ENCODE results near the gene GRIA1. TPM values are rescaled to one million over a fixed set of nuclear protein-coding genes. Genes with fewer than 3 reads are reported as not detected.

The GRIA1 gene
- total RNA-seq, 1 donor, result 1.1 TPM

DNA sequence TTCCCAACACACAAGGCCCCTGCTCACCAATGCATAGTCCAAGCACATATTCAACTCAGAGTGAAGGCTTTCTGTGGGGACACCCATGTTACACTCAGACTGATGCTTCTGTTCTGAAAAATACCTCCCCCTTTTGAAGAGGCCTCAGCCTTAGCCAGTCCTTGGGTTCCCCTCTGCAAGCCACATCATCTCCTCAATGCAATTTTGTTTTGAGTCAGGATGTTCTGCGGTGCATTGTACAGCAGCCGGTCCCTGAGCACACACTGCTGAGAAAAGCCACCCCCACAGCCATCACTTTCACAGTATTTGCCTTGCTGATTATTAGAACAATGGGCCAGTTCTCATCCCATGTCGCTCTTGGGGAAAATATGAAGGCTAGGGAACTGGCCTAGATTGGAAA lies 307.0 kb downstream of the GRIA1 start:
- no peaks in the 10 kb centered on the region for H4K20me1 ChIP-seq (ENCODE audit: insufficient read depth, low read length)
- no peak for DNase-seq (ENCODE audit: insufficient read length, low spot score, missing footprints)
- H3K27me3 ChIP-seq (ENCODE audit: insufficient read depth, low read length), result no peaks in the 10 kb centered on the region
- H3K9me3 ChIP-seq (ENCODE audit: low read depth, low read length), result no peaks in the 10 kb centered on the region
- H3K79me2 ChIP-seq (ENCODE audit: insufficient read depth, low read length), result no peaks in the 10 kb centered on the region
- TF ChIP-seq, protein P1, sequence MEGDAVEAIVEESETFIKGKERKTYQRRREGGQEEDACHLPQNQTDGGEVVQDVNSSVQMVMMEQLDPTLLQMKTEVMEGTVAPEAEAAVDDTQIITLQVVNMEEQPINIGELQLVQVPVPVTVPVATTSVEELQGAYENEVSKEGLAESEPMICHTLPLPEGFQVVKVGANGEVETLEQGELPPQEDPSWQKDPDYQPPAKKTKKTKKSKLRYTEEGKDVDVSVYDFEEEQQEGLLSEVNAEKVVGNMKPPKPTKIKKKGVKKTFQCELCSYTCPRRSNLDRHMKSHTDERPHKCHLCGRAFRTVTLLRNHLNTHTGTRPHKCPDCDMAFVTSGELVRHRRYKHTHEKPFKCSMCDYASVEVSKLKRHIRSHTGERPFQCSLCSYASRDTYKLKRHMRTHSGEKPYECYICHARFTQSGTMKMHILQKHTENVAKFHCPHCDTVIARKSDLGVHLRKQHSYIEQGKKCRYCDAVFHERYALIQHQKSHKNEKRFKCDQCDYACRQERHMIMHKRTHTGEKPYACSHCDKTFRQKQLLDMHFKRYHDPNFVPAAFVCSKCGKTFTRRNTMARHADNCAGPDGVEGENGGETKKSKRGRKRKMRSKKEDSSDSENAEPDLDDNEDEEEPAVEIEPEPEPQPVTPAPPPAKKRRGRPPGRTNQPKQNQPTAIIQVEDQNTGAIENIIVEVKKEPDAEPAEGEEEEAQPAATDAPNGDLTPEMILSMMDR (IDR thresholded peaks at IDR 0.05; ENCODE audit: extremely low read depth, low read depth, low read length), result no peak
- H3K4me3 ChIP-seq (ENCODE audit: insufficient read depth, low read length), result no peak overlapping the region
- H3K36me3 ChIP-seq (ENCODE audit: insufficient read depth, low read length), result no peaks in the 10 kb centered on the region
- no peak overlapping the region for H3K27ac ChIP-seq (ENCODE audit: low read depth, low read length)
- no peaks in the 10 kb centered on the region for H3K4me1 ChIP-seq (ENCODE audit: insufficient read depth, low read length)
- no peak overlapping the region for H3K4me2 ChIP-seq (ENCODE audit: insufficient read depth, low read length)
- no peak overlapping the region for H2AFZ ChIP-seq (ENCODE audit: low read length)

DNA sequence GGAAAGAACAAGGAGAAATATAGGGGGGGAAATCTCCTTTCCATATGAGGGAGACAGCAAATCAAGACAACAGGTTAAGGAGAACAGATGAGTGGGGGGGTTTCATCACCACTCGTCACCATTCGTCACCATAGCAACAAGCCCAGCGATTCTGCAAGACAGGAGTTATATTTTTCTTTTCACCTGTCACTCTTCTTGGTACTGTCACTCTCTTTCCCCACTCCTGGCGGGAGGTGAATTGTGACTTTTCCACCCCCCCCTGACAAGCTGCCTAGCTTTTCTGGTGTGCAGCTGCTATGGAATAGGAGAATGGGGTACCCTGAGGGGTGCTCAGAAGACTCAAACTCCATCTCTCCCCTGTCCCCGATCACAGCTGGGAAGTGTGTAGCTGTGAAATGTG lies 308.4 kb downstream of the GRIA1 start:
- Histone ChIP-seq H3K4me3 (ENCODE audit: insufficient read depth, low read length) (no peak overlapping the region), H4K20me1 (ENCODE audit: insufficient read depth, low read length) (no peaks in the 10 kb centered on the region), H3K27ac (ENCODE audit: low read depth, low read length) (no peak overlapping the region), H3K27me3 (ENCODE audit: insufficient read depth, low read length) (no peaks in the 10 kb centered on the region), H3K4me2 (ENCODE audit: insufficient read depth, low read length) (no peak overlapping the region), H3K4me1 (ENCODE audit: insufficient read depth, low read length) (no peaks in the 10 kb centered on the region), H3K79me2 (ENCODE audit: insufficient read depth, low read length) (no peaks in the 10 kb centered on the region), H3K9me3 (ENCODE audit: low read depth, low read length) (no peaks in the 10 kb centered on the region), H3K36me3 (ENCODE audit: insufficient read depth, low read length) (no peaks in the 10 kb centered on the region), H2AFZ (ENCODE audit: low read length) (no peak overlapping the region)
- no peak for DNase-seq (ENCODE audit: insufficient read length, low spot score, missing footprints)
- TF ChIP-seq, protein P1 (IDR thresholded peaks at IDR 0.05; ENCODE audit: extremely low read depth, low read depth, low read length), result no peak

DNA sequence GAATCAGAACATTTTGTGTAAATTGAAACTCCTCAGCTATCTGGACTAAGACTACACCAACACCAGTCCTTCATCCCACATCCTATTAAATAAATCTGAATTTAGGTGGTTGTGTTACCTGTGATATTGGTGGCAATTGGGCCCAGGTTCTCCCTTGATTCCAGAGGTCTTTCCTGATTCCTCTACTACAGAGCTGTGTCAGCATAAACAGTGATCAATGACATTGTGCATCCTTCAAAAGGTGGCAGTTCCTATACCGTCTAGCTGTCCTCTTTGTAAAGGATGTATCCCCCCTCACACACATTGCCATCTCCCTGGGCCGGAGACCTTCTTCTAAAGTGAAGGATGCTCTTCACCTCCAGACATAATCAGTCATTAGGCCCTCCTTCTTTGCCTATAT lies 309.0 kb downstream of the GRIA1 start:
- Histone ChIP-seq H4K20me1 (ENCODE audit: insufficient read depth, low read length) (no peaks in the 10 kb centered on the region), H3K27ac (ENCODE audit: low read depth, low read length) (no peak overlapping the region), H3K9me3 (ENCODE audit: low read depth, low read length) (no peaks in the 10 kb centered on the region), H3K4me3 (ENCODE audit: insufficient read depth, low read length) (no peak overlapping the region), H3K36me3 (ENCODE audit: insufficient read depth, low read length) (no peaks in the 10 kb centered on the region), H3K27me3 (ENCODE audit: insufficient read depth, low read length) (no peaks in the 10 kb centered on the region), H3K4me1 (ENCODE audit: insufficient read depth, low read length) (no peaks in the 10 kb centered on the region), H2AFZ (ENCODE audit: low read length) (no peak overlapping the region), H3K79me2 (ENCODE audit: insufficient read depth, low read length) (no peaks in the 10 kb centered on the region), H3K4me2 (ENCODE audit: insufficient read depth, low read length) (no peak overlapping the region)
- no peak for DNase-seq (ENCODE audit: insufficient read length, low spot score, missing footprints)
- TF ChIP-seq, protein P1 (IDR thresholded peaks at IDR 0.05; ENCODE audit: extremely low read depth, low read depth, low read length), result no peak

DNA sequence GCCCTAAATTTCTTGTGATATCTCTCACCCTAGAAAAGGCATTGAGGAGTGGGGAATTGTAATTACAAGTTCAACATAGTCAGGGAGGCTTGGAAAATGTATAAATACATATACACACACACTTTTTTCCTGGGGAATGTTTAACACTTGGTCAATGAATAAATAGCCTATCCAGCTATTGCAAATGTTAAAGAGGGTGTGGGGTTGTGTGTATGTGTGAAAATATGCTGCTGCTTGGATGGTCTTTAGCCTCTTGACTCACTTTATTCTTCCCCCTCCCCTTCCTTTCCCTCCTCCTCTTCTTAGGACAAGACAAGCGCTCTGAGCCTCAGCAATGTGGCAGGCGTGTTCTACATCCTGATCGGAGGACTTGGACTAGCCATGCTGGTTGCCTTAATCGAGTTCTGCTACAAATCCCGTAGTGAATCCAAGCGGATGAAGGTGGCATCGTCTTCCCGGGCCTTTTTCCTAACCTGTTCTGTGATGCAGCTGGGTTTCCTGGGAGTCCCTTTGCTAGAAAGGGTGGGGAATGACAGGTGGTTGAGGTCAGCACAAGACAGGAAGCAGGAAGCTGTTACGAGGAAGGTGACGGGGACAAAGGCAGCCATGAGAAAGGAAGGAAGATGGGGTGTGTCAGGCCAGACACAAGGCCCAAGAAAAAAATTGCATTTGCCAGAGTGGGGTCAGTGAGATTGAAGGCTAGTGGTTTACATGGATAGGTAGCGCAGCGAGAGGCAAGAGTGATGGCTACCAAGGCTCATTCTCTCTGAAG lies 311.8 kb downstream of the GRIA1 start:
- Histone ChIP-seq H3K4me1 (ENCODE audit: insufficient read depth, low read length) (no peaks in the 10 kb centered on the region), H3K4me3 (ENCODE audit: insufficient read depth, low read length) (no peak overlapping the region), H3K4me2 (ENCODE audit: insufficient read depth, low read length) (no peak overlapping the region), H3K27me3 (ENCODE audit: insufficient read depth, low read length) (no peaks in the 10 kb centered on the region), H2AFZ (ENCODE audit: low read length) (no peak overlapping the region), H3K36me3 (ENCODE audit: insufficient read depth, low read length) (no peaks in the 10 kb centered on the region), H3K27ac (ENCODE audit: low read depth, low read length) (no peak overlapping the region), H3K79me2 (ENCODE audit: insufficient read depth, low read length) (no peaks in the 10 kb centered on the region), H3K9me3 (ENCODE audit: low read depth, low read length) (no peaks in the 10 kb centered on the region), H4K20me1 (ENCODE audit: insufficient read depth, low read length) (no peaks in the 10 kb centered on the region)
- TF ChIP-seq, protein P1 (IDR thresholded peaks at IDR 0.05; ENCODE audit: extremely low read depth, low read depth, low read length), result no peak
- no peak for DNase-seq (ENCODE audit: insufficient read length, low spot score, missing footprints)

Measured in osteoblast (primary cell).